ENCODE data around the gene NAGS. TPM values are rescaled to one million over a fixed set of nuclear protein-coding genes. Genes with fewer than 3 reads are reported as not detected.

NAGS gene
- polyA plus RNA-seq, 2 of the 4 experiments (the other 2 are of a cell fraction) = 0.66 to 0.88 TPM

DNA sequence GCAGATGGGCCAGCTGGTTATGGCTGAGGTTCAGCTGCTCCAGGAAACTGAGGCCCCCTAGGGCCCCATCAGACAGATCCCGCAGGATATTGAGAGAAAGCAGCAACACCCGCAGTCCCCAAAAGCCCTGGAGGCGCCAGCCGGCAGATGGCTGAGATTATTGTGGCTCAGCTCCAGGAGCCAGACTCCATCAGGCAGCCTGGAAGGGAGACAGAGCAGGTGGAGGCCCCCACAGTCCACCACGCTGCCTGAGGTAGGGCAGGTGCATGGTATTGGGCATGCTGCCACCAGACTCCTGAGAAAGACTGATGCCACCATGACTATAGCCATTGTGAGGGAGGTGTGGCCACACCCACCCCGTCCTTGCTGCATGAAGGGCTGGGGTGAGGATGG, 19.8 kb downstream of the NAGS start:
- CTCF ChIA-PET = interaction anchor here (0.9 to 14.3 kb wide), 6 partner anchors 9 to 147 kb away, joined by 3 to 145 read pairs (median 4); partner anchors contain the start of gene ASB16
- ATAC-seq = peak in 1 of 2 experiments; percentile 17; a peak in 3 of 6 replicates
- no peak for TF ChIP-seq HOXA7 (CRISPR knock-in tag; IDR thresholded peaks at IDR 0.05)
- no peak for TF ChIP-seq HEYL (CRISPR knock-in tag; IDR thresholded peaks at IDR 0.05)
- TF ChIP-seq MAZ (IDR thresholded peaks at IDR 0.05; ENCODE audit: borderline replicate concordance, low read depth, low read length) = no peak
- TF ChIP-seq, protein P1, sequence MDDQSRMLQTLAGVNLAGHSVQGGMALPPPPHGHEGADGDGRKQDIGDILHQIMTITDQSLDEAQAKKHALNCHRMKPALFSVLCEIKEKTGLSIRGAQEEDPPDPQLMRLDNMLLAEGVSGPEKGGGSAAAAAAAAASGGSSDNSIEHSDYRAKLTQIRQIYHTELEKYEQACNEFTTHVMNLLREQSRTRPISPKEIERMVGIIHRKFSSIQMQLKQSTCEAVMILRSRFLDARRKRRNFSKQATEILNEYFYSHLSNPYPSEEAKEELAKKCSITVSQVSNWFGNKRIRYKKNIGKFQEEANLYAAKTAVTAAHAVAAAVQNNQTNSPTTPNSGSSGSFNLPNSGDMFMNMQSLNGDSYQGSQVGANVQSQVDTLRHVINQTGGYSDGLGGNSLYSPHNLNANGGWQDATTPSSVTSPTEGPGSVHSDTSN (IDR thresholded peaks at IDR 0.05) = no peak
- no peak for TF ChIP-seq RAD21 (conservative IDR thresholded peaks at IDR 0.05 in 1 of 2, IDR thresholded peaks at IDR 0.05 in 1 of 2)
- no peak for TF ChIP-seq HOXB5 (CRISPR knock-in tag; IDR thresholded peaks at IDR 0.05)
- no peak for TF ChIP-seq ESRRA (IDR thresholded peaks at IDR 0.05; ENCODE audit: borderline replicate concordance, low read length)
- POLR2A ChIA-PET = no interaction called here
- Histone ChIP-seq H3K27ac (no peak overlapping the region), H3K9me3 (no peaks in the 10 kb centered on the region), H3K4me3 (no peak overlapping the region), H3K4me1 (no peaks in the 10 kb centered on the region), H3K4me2 (no peak overlapping the region)
- no peak for DNase-seq (ENCODE audit: low read depth in 1 of 2, low spot score in 1 of 2)
- FAIRE-seq = no peak
- WGBS (ENCODE audit: missing lambda C conversion rate) = 89% methylated on average over 6 of the region's 6 CpGs

- no peak overlapping the region for H3K4me2 ChIP-seq
- H3K4me1 ChIP-seq = no peaks in the 10 kb centered on the region
- no peak for ATAC-seq
- no peaks in the 10 kb centered on the region for H3K9me3 ChIP-seq
- CTCF ChIA-PET = interaction anchor here (0.5 to 14.3 kb wide), 7 partner anchors 17 to 108 kb away, joined by 3 to 145 read pairs (median 3); no protein-coding TSS in a partner anchor
- no peak overlapping the region for H3K4me3 ChIP-seq
- TF ChIP-seq CEBPB (IDR thresholded peaks at IDR 0.05) = no peak
- TF ChIP-seq CHD2 (IDR thresholded peaks at IDR 0.05; ENCODE audit: low read length, partially characterized antibody) = no peak
- no peak for TF ChIP-seq BCL3 (IDR thresholded peaks at IDR 0.05)
- no peak for TF ChIP-seq CBX8 (IDR thresholded peaks at IDR 0.05)
- TF ChIP-seq, protein P2, sequence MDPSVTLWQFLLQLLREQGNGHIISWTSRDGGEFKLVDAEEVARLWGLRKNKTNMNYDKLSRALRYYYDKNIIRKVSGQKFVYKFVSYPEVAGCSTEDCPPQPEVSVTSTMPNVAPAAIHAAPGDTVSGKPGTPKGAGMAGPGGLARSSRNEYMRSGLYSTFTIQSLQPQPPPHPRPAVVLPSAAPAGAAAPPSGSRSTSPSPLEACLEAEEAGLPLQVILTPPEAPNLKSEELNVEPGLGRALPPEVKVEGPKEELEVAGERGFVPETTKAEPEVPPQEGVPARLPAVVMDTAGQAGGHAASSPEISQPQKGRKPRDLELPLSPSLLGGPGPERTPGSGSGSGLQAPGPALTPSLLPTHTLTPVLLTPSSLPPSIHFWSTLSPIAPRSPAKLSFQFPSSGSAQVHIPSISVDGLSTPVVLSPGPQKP (IDR thresholded peaks at IDR 0.05; ENCODE audit: low read depth, low read length) = no peak
- no peak for TF ChIP-seq SMC3 (IDR thresholded peaks at IDR 0.05)
- TF ChIP-seq JUNB (IDR thresholded peaks at IDR 0.05) = no peak
- no peak for TF ChIP-seq HOXA7 (CRISPR knock-in tag; IDR thresholded peaks at IDR 0.05)
- TF ChIP-seq NPAS2 (CRISPR knock-in tag; IDR thresholded peaks at IDR 0.05; ENCODE audit: borderline replicate concordance) = no peak
- TF ChIP-seq E2F6 (IDR thresholded peaks at IDR 0.05; ENCODE audit: borderline replicate concordance, low read depth) = no peak
- TF ChIP-seq MAZ (IDR thresholded peaks at IDR 0.05; ENCODE audit: borderline replicate concordance, low read depth, low read length) = no peak
- TF ChIP-seq FOXS1 (CRISPR knock-in tag; IDR thresholded peaks at IDR 0.05) = no peak
- TF ChIP-seq EP300 (IDR thresholded peaks at IDR 0.05) = no peak
- no peak for TF ChIP-seq ZC3H11A (IDR thresholded peaks at IDR 0.05)
- TF ChIP-seq TFCP2L1 (CRISPR knock-in tag; IDR thresholded peaks at IDR 0.05) = no peak
- TF ChIP-seq HOXB5 (CRISPR knock-in tag; IDR thresholded peaks at IDR 0.05) = no peak
- no peak for TF ChIP-seq HDAC2 (IDR thresholded peaks at IDR 0.05)
- TF ChIP-seq POLR2A (IDR thresholded peaks at IDR 0.05; ENCODE audit: low read length) = no peak
- 96% methylated on average over 4 of the region's 4 CpGs for WGBS (ENCODE audit: missing lambda C conversion rate)
- H3K27ac ChIP-seq = no peak overlapping the region
- no peak for FAIRE-seq
- POLR2A ChIA-PET = no interaction called here
- no peak for DNase-seq (ENCODE audit: low read depth in 1 of 2, low spot score in 1 of 2)
These were observed 20.4 kb downstream of the NAGS start for GRCh38 chr17:44024853-44025252.
